IPS-11a (cell line): ENCODE results near the gene ATRX.
"Not testable (repeated sequence)": the region's sequence is repeated elsewhere in the genome, so short reads cannot be mapped to it uniquely, and the experiment has no call there.

Experiments used
- H3K4me3 ChIP-seq: one replicate; pipeline ENCODE4 v1.5.1; 2013; ENCODE audit warnings: low read depth, low read length, control low read depth

ATRX gene

GRCh38 chrX:77785486-77786364 lies at the start of gene ATRX:
ATRX (minus strand) TSS chrX:77786216; CDS start chrX:77786001, 215 bp downstream.
- H3K4me3 ChIP-seq: peak within 1 kb of the TSS; percentile 79

DNA sequence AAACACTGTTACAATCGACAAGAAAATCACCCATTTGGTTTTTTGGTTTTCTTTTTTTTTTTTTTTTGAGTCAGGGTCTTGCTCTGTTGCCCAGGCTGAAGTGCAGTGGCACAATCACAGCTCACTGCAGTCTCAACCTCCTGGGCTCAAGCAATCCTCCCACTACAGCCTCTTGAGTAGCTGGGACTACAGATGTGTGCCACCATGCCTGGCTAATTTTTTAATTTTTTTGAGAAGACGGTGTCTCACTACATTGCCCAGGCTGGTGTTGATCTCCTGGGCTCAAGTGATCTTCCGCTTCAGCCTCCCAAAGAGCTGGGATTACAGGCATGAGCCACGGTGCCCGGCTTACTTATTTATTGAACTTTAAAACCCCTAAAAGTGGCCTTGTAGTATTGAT lies 45.5 kb upstream of the ATRX start:
- H3K4me3 ChIP-seq: not testable (repeated sequence)

- H3K4me3 ChIP-seq: not testable (repeated sequence)
Observed at GRCh38 chrX:77821989-77822388, 36.0 kb upstream of the ATRX start.

GRCh38 chrX:77820091-77820727 lies 34.2 kb upstream of the ATRX start:
- no peak overlapping the region for H3K4me3 ChIP-seq

- H3K4me3 ChIP-seq: no peak overlapping the region
Observed at GRCh38 chrX:77814210-77814609, 28.2 kb upstream of the ATRX start.

DNA sequence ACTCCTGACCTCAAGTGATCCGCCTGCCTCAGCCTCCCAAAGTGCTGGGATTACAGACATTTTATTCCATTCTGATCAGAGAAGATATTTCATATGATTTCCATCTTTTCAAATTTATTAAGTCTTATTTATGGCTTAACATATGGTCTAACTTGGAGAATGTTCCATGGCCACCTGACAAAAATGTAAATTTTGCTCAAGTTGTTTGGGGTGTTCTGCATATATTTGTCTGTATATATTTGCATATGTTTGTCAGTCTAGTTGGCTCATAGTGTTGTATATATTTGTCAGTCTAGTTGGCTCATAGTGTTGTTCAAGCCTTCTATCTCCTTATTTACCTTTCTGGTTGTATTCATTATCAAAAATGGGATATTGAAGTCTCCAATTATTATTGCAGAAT lies 16.2 kb upstream of the ATRX start:
- no peak overlapping the region for H3K4me3 ChIP-seq

- H3K4me3 ChIP-seq: no peak overlapping the region
Observed at GRCh38 chrX:77795124-77795523, 9.1 kb upstream of the ATRX start.

GRCh38 chrX:77793946-77794345 lies 7.9 kb upstream of the ATRX start:
- H3K4me3 ChIP-seq: no peak overlapping the region

GRCh38 chrX:77788050-77788449 lies 2.0 kb upstream of the ATRX start:
- H3K4me3 ChIP-seq: no peak overlapping the region

GRCh38 chrX:77786365-77786680 lies 307 bp upstream of the ATRX start:
- peak overlapping the region; percentile 79 for H3K4me3 ChIP-seq

- no peak overlapping the region for H3K4me3 ChIP-seq
Observed at GRCh38 chrX:77779695-77780094, 6.3 kb downstream of the ATRX start.

- no peak overlapping the region for H3K4me3 ChIP-seq
Observed at GRCh38 chrX:77776659-77777058, 9.4 kb downstream of the ATRX start.

DNA sequence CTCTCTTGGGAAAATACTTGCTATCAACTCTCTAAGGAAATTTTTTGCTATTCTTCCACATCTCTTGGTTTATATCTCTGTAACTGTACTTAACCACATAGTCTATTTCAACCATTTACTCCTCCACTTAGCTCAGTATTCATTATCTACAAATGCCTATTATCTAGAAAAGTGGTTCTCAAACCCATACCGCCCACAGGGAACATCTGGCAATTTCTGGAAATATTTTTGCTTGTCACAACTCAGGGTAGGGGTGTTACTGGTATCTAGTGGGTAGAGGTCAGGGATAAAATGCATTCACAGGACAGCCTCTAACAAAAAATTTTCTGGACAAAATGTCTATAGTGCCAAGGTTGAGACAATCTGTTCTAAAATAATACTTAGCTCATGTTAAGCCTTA lies 14.4 kb downstream of the ATRX start:
- H3K4me3 ChIP-seq: no peak overlapping the region

- no peak overlapping the region for H3K4me3 ChIP-seq
Observed at GRCh38 chrX:77768787-77769186, 17.2 kb downstream of the ATRX start.

- H3K4me3 ChIP-seq: not testable (repeated sequence)
Observed at GRCh38 chrX:77766212-77766611, 19.8 kb downstream of the ATRX start.

GRCh38 chrX:77755561-77755960 lies 30.5 kb downstream of the ATRX start:
- H3K4me3 ChIP-seq: no peak overlapping the region

GRCh38 chrX:77753942-77754341 lies 32.1 kb downstream of the ATRX start:
- not testable (repeated sequence) for H3K4me3 ChIP-seq

DNA sequence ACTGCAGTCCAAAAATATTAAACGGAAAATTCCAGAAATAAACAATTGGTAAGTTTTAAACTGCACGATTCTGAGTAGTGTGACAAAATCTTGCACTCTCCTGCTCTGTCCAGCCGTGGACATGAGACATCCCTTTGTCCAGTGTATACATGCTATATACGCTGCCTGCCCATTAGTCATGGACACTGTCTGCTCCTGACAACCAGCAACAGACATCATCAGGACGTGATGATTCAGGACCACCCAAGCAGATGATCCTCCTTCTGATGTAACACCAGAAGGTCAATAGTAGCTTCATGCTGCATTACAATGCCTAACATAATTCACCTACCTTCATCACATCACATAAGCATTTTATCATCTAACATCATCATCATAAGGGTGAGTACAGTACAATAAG lies 36.3 kb downstream of the ATRX start:
- no peak overlapping the region for H3K4me3 ChIP-seq

DNA sequence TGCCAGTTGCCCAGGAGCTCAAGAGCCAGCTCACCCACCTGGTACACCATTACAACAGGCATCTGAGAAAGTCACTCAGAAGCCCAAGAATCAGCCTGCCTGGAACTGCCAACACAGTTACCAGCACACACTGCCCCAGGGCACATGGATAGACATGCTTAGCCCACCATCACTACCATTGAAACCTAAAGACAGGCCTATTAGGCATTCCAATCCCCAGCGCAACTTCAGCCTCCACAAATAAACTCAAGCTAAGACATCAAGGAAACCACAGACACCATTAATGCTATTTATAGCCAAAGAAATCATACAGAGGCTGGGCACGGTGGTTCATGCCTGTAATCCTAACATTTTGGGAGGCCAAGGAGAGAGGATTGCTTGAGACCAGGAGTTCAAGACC lies 42.3 kb downstream of the ATRX start:
- H3K4me3 ChIP-seq: no peak overlapping the region

GRCh38 chrX:77742788-77743476 lies 43.1 kb downstream of the ATRX start:
- H3K4me3 ChIP-seq: no peak overlapping the region

- no peak overlapping the region for H3K4me3 ChIP-seq
Observed at GRCh38 chrX:77740376-77740905, 45.6 kb downstream of the ATRX start.

GRCh38 chrX:77733342-77733741 lies 52.7 kb downstream of the ATRX start:
- no peak overlapping the region for H3K4me3 ChIP-seq
